Stomach (tissue), 9 donors: ENCODE results near the gene CACNA1H. TPM values are rescaled to one million over a fixed set of nuclear protein-coding genes. Genes with fewer than 3 reads are reported as not detected.

Experiments
- DNase-seq, 2 donors: peaks; one replicate each; pipeline versions ENCODE4 v3.0.0 to v3.0.0-alpha.2; 2013 to 2019
- H3K27ac ChIP-seq, 5 donors: fragments of 200-600 bp in 4 of 5; sonication (generic) in 4 of 5; one replicate each; pipeline ENCODE4 v1.5.1; 2013 to 2019; ENCODE audit warnings: mild to moderate bottlenecking in 1 of 5, moderate library complexity in 1 of 5
- H3K27me3 ChIP-seq, 3 donors: fragments of 200-600 bp; sonication (generic); one replicate each; pipeline ENCODE4 v1.5.1; 2017 to 2019; ENCODE audit warnings: mixed run types in 1 of 3
- H3K36me3 ChIP-seq, 4 donors: fragments of 200-600 bp; sonication (generic); 1 replicate in 3 of 4; 2 replicates in 1 of 4; pipeline ENCODE4 v1.5.1; 2016 to 2019
- H3K4me1 ChIP-seq, 4 donors: fragments of 200-600 bp; sonication (generic); one replicate each; pipeline ENCODE4 v1.5.1; 2016 to 2019
- H3K4me3 ChIP-seq, 4 donors: fragments of 200-600 bp; sonication (generic) in 3 of 4; one replicate each; pipeline ENCODE4 v1.5.1; 2016 to 2019; ENCODE audit warnings: mild to moderate bottlenecking in 1 of 4
- H3K9me3 ChIP-seq, 4 donors: fragments of 200-600 bp; sonication (generic); one replicate each; pipeline ENCODE4 v1.5.1; 2016 to 2019
- CTCF ChIP-seq, 7 experiments: fragments of 450-650 bp in 4 of 7; fragments of 200-600 bp in 3 of 7; sonication (generic) in 3 of 7; IDR thresholded peaks; one replicate each; pipeline ENCODE4 v1.5.1; 2016 to 2019; ENCODE audit warnings: antibody characterized with exemption in 7 of 7, control low read depth in 2 of 7, mild to moderate bottlenecking in 1 of 7
- EP300 ChIP-seq: sonication (generic); formaldehyde crosslinking; IDR thresholded peaks from one replicate; pipeline ENCODE4 v1.6.1; 2017; ENCODE audit warnings: antibody characterized with exemption
- POLR2A ChIP-seq, 4 donors: fragments of 450-650 bp; IDR thresholded peaks; one replicate each; pipeline ENCODE4 v1.6.1; 2016; ENCODE audit warnings: antibody characterized with exemption in 4 of 4, control low read depth in 2 of 4, mild to moderate bottlenecking in 1 of 4, moderate library complexity in 1 of 4
- POLR2AphosphoS5 ChIP-seq, 3 donors: sonication (generic); formaldehyde crosslinking; IDR thresholded peaks; one replicate each; pipeline ENCODE4 v1.6.1; 2016; ENCODE audit warnings: antibody characterized with exemption in 3 of 3
- WGBS, 5 donors: extraction: QIAGEN DNeasy Blood & Tissue Kit in 3 of 5; methylation state at CpG; one replicate each; pipeline versions ENCODE4 v1.1.5 to v1.1.7; 2013 to 2018; 5-methylcytosine and 5-hydroxymethylcytosine counted together
- intact Hi-C: fragments of 100-400 bp; cut with DNase I; formaldehyde crosslinking; loops from one replicate; pipeline ENCODE4 v1.15.1; 2023; ENCODE audit warnings: low total_unique reads
- polyA plus RNA-seq, 3 donors: library from polyadenylated mRNA; stranded (reverse); fragments of 200-250 nt; gene quantifications; one replicate each; pipeline ENCODE4 v1.2.3, GENCODE V29; 2013
- total RNA-seq, 5 donors: library from RNA; depleted of rRNA; stranded (reverse); fragments of >200 nt; gene quantifications; one replicate each; pipeline versions ENCODE4 v1.1.0 to v1.2.3, GENCODE V29; 2014 to 2016
- donor health status: healthy with polysubstance abuse.
- donor health status: Bipolar disorder and iron deficiency.
- donor health status: healthy.

CACNA1H gene
- total and polyA plus RNA-seq, 8 donors = 1.5 to 49.6 (median 19.6) TPM

DNA sequence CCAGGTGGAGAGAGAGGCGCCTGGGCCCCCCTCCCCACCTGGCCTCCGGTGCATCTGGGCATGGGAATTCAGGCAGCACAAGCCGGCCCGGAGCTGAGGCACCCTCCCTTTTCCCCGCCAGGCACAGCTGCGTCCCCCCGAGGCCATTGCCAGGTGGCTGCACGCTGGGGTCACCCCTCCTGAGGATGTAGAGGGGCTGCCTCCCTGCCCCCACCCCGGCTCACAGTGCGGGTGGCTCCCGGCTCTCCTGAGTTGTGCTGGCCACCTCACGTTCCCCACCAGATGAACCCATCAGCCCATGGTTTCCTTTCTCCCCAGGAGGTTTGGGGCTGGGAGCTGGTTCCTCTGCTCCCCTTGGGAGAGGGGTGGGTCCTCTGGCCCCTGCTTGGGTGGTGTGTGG, 12.6 kb downstream of the CACNA1H start:
- Histone ChIP-seq H3K9me3 (no peaks in the 10 kb centered on the region), H3K27me3 (peaks cover 0 to 49% (median 16%) of the 10 kb centered on the region in 3 donors), H3K27ac (peak overlapping the region in 2 of 5 donors; percentile 82 to 86), H3K36me3 (no peaks in the 10 kb centered on the region), H3K4me3 (no peak overlapping the region), H3K4me1 (peaks cover 32 to 86% (median 53%) of the 10 kb centered on the region in 4 donors)
- intact Hi-C loops = no loop called here
- 78 to 88% (median 81%) methylated on average over 3 to 12 of the region's 12 CpGs for WGBS, 5 donors
- DNase-seq = no peak
- TF ChIP-seq POLR2AphosphoS5 (IDR thresholded peaks at IDR 0.05) (no peak), POLR2A (IDR thresholded peaks at IDR 0.05) (no peak), EP300 (no peak), CTCF (IDR thresholded peaks at IDR 0.05) (no peak)

GRCh38 chr16:1167276-1168107, 14.6 kb downstream of the CACNA1H start:
- 39 to 64% (median 51%) methylated on average over 43 to 52 of the region's 52 CpGs for WGBS, 5 donors
- Histone ChIP-seq H3K27me3 (peaks cover 0 to 42% (median 4%) of the 10 kb centered on the region in 3 donors), H3K36me3 (no peaks in the 10 kb centered on the region), H3K4me3 (no peak overlapping the region), H3K4me1 (peaks cover 27 to 88% (median 55%) of the 10 kb centered on the region in 4 donors), H3K9me3 (no peaks in the 10 kb centered on the region), H3K27ac (peak overlapping the region in 4 of 5 donors; percentile 56 to 86 (median 77))
- intact Hi-C loops = no loop called here
- peak in 1 of 2 donors; percentile 83 for DNase-seq
- TF ChIP-seq POLR2AphosphoS5 (IDR thresholded peaks at IDR 0.05) (no peak), CTCF (IDR thresholded peaks at IDR 0.05) (no peak), POLR2A (IDR thresholded peaks at IDR 0.05) (no peak), EP300 (no peak)

- Histone ChIP-seq H3K27me3 (peaks cover 0 to 40% (median 4%) of the 10 kb centered on the region in 3 donors), H3K4me3 (no peak overlapping the region), H3K36me3 (no peaks in the 10 kb centered on the region), H3K27ac (peak overlapping the region in 4 of 5 donors; percentile 56 to 86 (median 77)), H3K4me1 (peaks cover 27 to 85% (median 51%) of the 10 kb centered on the region in 4 donors), H3K9me3 (no peaks in the 10 kb centered on the region)
- TF ChIP-seq CTCF (IDR thresholded peaks at IDR 0.05) (no peak), EP300 (no peak), POLR2A (IDR thresholded peaks at IDR 0.05) (no peak), POLR2AphosphoS5 (IDR thresholded peaks at IDR 0.05) (no peak)
- no peak for DNase-seq
- WGBS, 5 donors = 72 to 80% (median 77%) methylated on average over 13 to 18 of the region's 18 CpGs
- intact Hi-C loops = no loop called here
Observed at GRCh38 chr16:1168837-1169236, 15.9 kb downstream of the CACNA1H start.

DNA sequence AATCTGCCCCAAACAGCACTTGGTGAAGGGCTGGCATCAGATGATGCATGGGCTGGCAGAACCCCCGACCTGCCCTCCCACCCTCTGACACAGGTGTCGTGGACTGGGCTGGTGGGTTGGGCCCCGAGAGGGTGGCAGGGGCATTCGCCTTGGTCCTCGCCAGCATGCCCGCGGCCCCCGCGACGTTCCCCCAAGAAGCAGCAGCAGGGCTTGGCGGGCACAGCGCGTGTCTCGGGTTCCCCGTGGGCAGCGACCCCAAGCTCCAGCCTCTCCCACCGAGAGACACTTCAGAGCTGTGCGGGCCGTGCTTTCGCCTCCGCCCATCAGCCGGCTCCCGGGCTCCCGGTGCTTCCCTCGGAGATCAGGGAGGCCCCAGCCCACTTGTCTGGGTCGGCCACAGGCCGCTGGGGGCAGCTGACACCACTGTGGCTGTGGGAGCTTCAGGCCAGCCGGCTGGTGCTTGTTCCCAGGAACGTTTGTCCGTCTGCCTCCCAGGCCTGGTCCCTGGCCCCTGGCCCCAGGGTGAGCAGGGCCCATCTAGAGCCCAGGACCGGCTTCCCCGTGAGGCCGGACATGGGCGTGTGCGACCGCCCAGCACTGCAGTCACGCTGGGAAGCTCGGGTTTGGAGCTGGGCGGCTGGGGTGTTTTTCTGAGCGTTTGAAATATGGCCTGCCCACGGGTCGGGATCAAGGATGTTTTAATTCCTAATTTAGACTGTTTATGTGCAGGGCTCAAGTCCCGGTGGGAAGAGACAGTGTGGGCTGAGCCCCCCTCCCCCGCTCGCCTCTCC, 16.6 kb downstream of the CACNA1H start:
- 32 to 72% (median 68%) methylated on average over 13 to 45 of the region's 45 CpGs for WGBS, 5 donors
- peak in 1 of 2 donors; percentile 54 for DNase-seq
- H3K36me3 ChIP-seq = no peaks in the 10 kb centered on the region
- no peak overlapping the region for H3K4me3 ChIP-seq
- intact Hi-C loops = no loop called here
- peaks cover 0 to 40% (median 4%) of the 10 kb centered on the region in 3 donors for H3K27me3 ChIP-seq
- H3K4me1 ChIP-seq = peaks cover 32 to 85% (median 56%) of the 10 kb centered on the region in 4 donors
- H3K27ac ChIP-seq = peak overlapping the region; percentile 7 to 86 (median 72)
- TF ChIP-seq POLR2A (IDR thresholded peaks at IDR 0.05) (no peak), POLR2AphosphoS5 (IDR thresholded peaks at IDR 0.05) (peak in 2 of 3 donors; percentile 29 to 59), EP300 (no peak), CTCF (IDR thresholded peaks at IDR 0.05) (no peak)
- H3K9me3 ChIP-seq = no peaks in the 10 kb centered on the region
